ENCODE data around the gene CRYBG2.

- TF ChIP-seq CTCF (IDR thresholded peaks at IDR 0.05) (no peak), POLR2A (IDR thresholded peaks at IDR 0.05) (no peak)
Measured at GRCh38 chr1:26291433-26291832, 62.5 kb downstream of the CRYBG2 start.

Measured in testis (tissue), 2 donors.